ENCODE measurements around the gene LAMB1. TPM values are rescaled to one million over a fixed set of nuclear protein-coding genes. Genes with fewer than 3 reads are reported as not detected.

Gene LAMB1
- total and polyA plus RNA-seq, 2 of the 13 experiments (the other 11 are each of a cell fraction or from before 2014, with no cell fraction given), result 109 to 124 TPM

DNA sequence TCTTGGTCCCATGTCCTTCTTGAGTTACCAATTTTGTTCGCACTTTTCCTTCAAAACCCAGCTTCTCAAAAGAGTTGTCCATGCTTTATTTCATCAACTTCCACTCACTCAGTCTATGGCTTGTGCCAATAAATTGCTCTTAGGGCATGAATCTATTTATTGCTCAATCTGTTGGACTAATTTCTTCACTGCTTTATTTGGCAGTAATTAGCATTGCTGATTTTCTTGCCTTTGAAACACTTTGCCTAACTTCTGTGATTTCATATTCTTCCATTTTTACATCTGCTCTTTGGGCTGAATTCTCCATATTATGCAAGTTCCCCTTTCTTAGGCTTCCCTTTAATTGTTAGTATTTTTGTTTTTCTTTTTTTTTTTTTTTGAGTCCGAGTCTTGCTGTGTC lies 95.2 kb downstream of the LAMB1 start:
- Histone ChIP-seq H3K27me3 (ENCODE audit: control insufficient read depth in 1 of 2, insufficient read depth in 2 of 2, low read length in 2 of 2) (no peaks in the 10 kb centered on the region), H3K36me3 (replicated peaks in 1 of 2; ENCODE audit: control insufficient read depth in 1 of 2, insufficient read depth in 2 of 2, low read length in 2 of 2) (peaks cover 9 to 89% of the 10 kb centered on the region in 2 experiments), H3K9ac (ENCODE audit: insufficient read depth, low read depth, low read length) (no peak overlapping the region), H3K4me3 (replicated peaks in 1 of 3; ENCODE audit: insufficient read depth in 1 of 3, low read depth in 2 of 3, low read length in 3 of 3) (no peak overlapping the region), H3K9me3 (ENCODE audit: low read length) (no peaks in the 10 kb centered on the region), H3K79me2 (ENCODE audit: insufficient read depth, low read length) (no peaks in the 10 kb centered on the region), H4K20me1 (ENCODE audit: insufficient read depth, low read length) (no peaks in the 10 kb centered on the region), H3K4me2 (ENCODE audit: low read depth, low read length) (no peak overlapping the region), H2AFZ (ENCODE audit: low read length) (no peak overlapping the region), H3K4me1 (ENCODE audit: insufficient read depth, low read length) (no peaks in the 10 kb centered on the region), H3K27ac (ENCODE audit: extremely low read length, insufficient read depth, low read length) (no peak overlapping the region)
- CTCF ChIA-PET (ENCODE audit: low intra/inter-chr PET ratio, low total read pairs), result no interaction called here
- 95% methylated on average over 2 of the region's 2 CpGs for WGBS (ENCODE audit: low lambda C conversion rate)
- ATAC-seq (no peak), DNase-seq (ENCODE audit: low spot score) (no peak), FAIRE-seq (no peak)
- TF ChIP-seq MBNL3 (CRISPR knock-in tag; conservative IDR thresholded peaks at IDR 0.05) (no peak), ZNF747 (CRISPR knock-in tag; IDR thresholded peaks at IDR 0.05; ENCODE audit: borderline replicate concordance) (no peak), ZNF777 (CRISPR knock-in tag; IDR thresholded peaks at IDR 0.05) (no peak)
- intact Hi-C loops (cut with micrococcal nuclease; ENCODE audit: unreplicated experiment) (no loop called here), in situ Hi-C loops (cut with HindIII; ENCODE audit: extremely low pct_ligation_motif_present, low pct_unique_long_range_greater_than_20kb) (no loop called here)
- no TSS peak for BruUV-seq (replicated peaks)
- POLR2A ChIA-PET, result no interaction called here

DNA sequence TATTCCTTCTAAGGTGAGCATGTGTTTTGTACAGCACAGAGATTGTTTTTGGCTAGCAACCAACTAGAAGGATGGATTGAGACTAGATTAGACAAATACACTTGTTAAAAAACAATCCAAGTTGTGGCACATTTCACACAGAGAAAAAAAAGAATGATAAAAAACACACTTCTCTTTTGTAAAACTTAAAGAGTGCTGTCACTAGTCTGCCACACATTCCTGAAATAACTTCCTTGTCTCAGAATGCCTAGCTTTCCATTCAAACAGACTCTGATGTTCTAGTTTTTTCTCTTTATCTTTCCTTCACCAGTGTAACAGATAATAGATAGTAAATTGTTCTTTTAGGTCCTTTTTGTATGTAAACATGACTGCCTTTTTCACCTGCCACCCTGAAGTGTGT lies 100.6 kb downstream of the LAMB1 start:
- Histone ChIP-seq H4K20me1 (ENCODE audit: insufficient read depth, low read length) (no peaks in the 10 kb centered on the region), H3K4me1 (ENCODE audit: insufficient read depth, low read length) (peaks cover 6% of the 10 kb centered on the region; the same call in 1 of the 2 replicates), H3K4me2 (ENCODE audit: low read depth, low read length) (no peak overlapping the region), H2AFZ (ENCODE audit: low read length) (no peak overlapping the region), H3K4me3 (replicated peaks in 1 of 3; ENCODE audit: insufficient read depth in 1 of 3, low read depth in 2 of 3, low read length in 3 of 3) (no peak overlapping the region), H3K79me2 (ENCODE audit: insufficient read depth, low read length) (peaks cover 27% of the 10 kb centered on the region), H3K9ac (ENCODE audit: insufficient read depth, low read depth, low read length) (no peak overlapping the region), H3K36me3 (replicated peaks in 1 of 2; ENCODE audit: control insufficient read depth in 1 of 2, insufficient read depth in 2 of 2, low read length in 2 of 2) (peaks cover 6 to 44% of the 10 kb centered on the region in 2 experiments), H3K9me3 (ENCODE audit: low read length) (no peaks in the 10 kb centered on the region), H3K27me3 (ENCODE audit: control insufficient read depth in 1 of 2, insufficient read depth in 2 of 2, low read length in 2 of 2) (no peaks in the 10 kb centered on the region), H3K27ac (ENCODE audit: extremely low read length, insufficient read depth, low read length) (no peak overlapping the region)
- no peak for TF ChIP-seq MBNL3 (CRISPR knock-in tag; conservative IDR thresholded peaks at IDR 0.05)
- TF ChIP-seq HNRNPH1 (optimal IDR thresholded peaks at IDR 0.05; ENCODE audit: low read depth, low read length), result no peak
- TF ChIP-seq KDM2A (CRISPR knock-in tag; IDR thresholded peaks at IDR 0.05; ENCODE audit: borderline replicate concordance, low read depth), result no peak
- TF ChIP-seq, protein P1, sequence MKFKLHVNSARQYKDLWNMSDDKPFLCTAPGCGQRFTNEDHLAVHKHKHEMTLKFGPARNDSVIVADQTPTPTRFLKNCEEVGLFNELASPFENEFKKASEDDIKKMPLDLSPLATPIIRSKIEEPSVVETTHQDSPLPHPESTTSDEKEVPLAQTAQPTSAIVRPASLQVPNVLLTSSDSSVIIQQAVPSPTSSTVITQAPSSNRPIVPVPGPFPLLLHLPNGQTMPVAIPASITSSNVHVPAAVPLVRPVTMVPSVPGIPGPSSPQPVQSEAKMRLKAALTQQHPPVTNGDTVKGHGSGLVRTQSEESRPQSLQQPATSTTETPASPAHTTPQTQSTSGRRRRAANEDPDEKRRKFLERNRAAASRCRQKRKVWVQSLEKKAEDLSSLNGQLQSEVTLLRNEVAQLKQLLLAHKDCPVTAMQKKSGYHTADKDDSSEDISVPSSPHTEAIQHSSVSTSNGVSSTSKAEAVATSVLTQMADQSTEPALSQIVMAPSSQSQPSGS (CRISPR knock-in tag; IDR thresholded peaks at IDR 0.05), result no peak
- TF ChIP-seq ZFP36L1 (CRISPR knock-in tag; IDR thresholded peaks at IDR 0.05), result no peak
- TF ChIP-seq, protein P2, sequence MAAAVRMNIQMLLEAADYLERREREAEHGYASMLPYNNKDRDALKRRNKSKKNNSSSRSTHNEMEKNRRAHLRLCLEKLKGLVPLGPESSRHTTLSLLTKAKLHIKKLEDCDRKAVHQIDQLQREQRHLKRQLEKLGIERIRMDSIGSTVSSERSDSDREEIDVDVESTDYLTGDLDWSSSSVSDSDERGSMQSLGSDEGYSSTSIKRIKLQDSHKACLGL (CRISPR knock-in tag; IDR thresholded peaks at IDR 0.05), result no peak
- no peak for TF ChIP-seq BORCS8-MEF2B (CRISPR knock-in tag; IDR thresholded peaks at IDR 0.05)
- no peak for TF ChIP-seq SRSF9 (IDR thresholded peaks at IDR 0.05; ENCODE audit: borderline replicate concordance, insufficient read depth, low read depth, low read length, poor library complexity, severe bottlenecking)
- TF ChIP-seq POLR2G (IDR thresholded peaks at IDR 0.05; ENCODE audit: low read depth, low read length), result no peak
- no peak for TF ChIP-seq MTA1 (CRISPR knock-in tag; IDR thresholded peaks at IDR 0.05; ENCODE audit: borderline replicate concordance)
- ATAC-seq (no peak), FAIRE-seq (no peak), DNase-seq (ENCODE audit: low spot score) (no peak)
- CTCF ChIA-PET (ENCODE audit: low intra/inter-chr PET ratio, low total read pairs), result no interaction called here
- intact Hi-C loops (cut with micrococcal nuclease; ENCODE audit: unreplicated experiment), result no loop called here
- POLR2A ChIA-PET, result no interaction called here
- in situ Hi-C loops (cut with HindIII; ENCODE audit: extremely low pct_ligation_motif_present, low pct_unique_long_range_greater_than_20kb), result no loop called here
- no TSS peak for BruUV-seq (replicated peaks)

All from HepG2 (cell line).